NCI-H748 (cell line): ENCODE results near the gene NUP85.
"Not testable (repeated sequence)": the region's sequence is repeated elsewhere in the genome, so short reads cannot be mapped to it uniquely, and the experiment has no call there.

ENCODE experiments used
- DNase-seq: peaks from one replicate; lab custom pipeline; 2025; ENCODE audit not compliant: unreplicated experiment; lab: John Stamatoyannopoulos, UW

The NUP85 gene

DNA sequence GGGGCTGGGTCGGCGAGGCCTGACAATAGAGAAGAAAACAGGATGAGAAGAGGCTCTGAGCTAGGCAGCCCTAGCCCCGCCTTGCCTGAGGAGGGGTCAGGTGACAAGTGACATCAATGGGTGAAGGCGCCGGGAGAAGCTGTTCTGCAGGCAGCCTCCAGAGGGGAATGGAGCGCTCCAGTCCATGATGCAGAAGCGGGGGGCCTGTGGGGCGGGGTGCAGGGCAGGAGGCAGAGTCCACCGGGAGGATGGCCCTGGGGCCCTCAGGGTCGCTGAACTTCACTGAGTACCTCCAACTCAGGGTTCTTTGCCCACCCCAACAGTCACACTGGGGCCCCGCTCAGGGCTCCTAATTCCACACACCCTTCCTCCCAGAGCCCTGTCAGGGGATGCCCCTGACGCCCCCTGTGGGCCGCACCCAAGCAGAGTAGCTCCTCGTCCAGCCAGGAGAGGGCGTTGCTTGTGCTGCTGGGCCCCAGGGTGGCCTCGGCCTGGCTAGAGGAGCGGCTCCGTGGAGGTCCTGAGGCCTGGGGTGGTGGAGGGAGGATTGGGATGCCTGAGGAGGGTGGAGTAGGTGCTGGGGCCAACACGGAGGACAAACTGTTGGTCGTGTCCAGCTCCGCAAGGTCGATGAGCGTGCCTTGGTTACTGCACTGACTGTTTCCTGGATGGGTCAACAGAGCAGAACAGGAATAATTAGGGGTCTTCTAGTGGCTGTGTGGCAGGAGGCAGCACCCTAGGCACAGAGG, 35.1 kb downstream of the NUP85 start:
- peak; percentile 27 for DNase-seq

DNA sequence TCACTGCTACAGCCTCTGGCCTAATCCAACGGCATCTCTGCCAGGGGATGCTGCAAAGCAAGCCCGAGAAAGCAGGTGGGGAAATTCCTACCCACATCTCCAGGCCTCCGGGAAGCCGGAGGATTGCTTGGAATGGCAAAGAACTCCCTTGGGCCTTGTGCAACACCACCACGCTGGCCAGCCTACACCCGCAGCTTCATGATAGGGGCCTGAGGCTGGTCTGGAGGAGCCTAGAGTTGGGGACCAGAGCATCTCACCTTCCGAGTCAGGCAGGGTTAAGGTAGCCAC, 35.6 kb downstream of the NUP85 start:
- DNase-seq = no peak

DNA sequence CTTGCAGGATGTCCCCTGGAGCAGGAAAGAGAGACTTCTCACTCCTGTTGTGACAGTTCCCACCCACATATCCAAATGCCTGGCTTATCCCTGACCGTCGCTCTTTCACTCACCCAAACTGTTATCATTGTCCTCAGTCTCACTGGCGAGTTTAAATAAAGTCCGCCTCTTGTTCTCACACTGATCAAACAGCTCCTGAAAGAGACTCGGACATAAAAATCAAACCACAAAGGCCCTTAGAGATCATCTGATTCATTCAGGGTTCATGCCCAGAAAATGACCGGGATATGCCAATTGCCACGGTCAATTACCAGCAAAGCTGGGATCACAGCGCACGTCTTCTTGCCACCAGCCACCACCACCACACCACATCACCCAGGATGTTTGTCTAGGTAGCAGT, 36.0 kb downstream of the NUP85 start:
- DNase-seq = no peak

DNA sequence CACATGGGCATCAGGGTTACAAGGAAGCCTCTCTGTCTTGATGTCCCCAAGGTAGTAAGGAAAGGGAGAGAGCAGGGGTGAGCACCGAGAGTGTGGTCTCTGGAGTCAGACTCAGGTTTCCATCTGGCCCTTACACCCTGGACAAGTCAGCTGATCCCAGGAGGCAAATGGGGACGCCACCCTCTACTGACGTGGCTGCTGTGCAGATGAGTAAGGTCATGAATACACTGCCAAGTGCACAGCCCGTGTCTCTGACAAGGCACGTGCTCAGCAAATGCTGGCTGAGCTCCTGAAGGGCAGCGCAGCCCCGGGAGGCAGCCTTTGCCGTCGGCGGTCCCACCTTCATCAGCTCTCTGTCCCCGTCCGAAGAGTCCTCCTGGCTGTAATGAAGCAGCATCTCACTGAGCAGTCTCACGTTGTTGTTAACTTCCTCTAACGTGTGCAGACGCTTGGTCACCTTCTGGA, 36.5 kb downstream of the NUP85 start:
- DNase-seq = no peak

DNA sequence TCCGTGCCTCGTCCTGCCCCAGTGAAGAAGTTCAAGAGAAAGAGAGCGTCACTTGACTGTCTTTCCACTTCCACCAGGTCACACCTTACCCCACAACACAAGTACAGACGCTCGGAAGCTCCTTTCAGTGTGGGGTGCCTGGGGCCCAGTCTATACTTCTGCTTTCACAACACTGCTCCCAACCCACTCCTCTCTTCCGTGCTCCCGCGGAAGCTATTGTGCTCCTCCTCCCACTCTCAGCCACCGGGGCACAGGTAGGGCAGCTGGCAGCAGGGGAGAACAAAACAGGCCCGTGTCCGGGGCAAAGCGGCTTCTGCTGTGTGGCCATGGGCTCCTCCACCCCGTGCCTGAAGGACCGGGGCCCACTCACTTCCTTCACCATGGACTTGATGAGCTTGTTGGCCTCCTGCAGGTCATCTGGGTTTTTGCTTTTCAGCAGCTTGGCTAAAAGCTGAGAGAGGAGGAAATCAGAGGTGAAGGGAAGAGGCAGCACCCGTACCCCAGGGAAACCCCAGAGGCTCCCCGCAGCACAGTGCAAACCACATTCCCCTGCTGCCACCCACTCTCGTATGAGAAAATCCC, 37.1 kb downstream of the NUP85 start:
- DNase-seq = no peak

DNA sequence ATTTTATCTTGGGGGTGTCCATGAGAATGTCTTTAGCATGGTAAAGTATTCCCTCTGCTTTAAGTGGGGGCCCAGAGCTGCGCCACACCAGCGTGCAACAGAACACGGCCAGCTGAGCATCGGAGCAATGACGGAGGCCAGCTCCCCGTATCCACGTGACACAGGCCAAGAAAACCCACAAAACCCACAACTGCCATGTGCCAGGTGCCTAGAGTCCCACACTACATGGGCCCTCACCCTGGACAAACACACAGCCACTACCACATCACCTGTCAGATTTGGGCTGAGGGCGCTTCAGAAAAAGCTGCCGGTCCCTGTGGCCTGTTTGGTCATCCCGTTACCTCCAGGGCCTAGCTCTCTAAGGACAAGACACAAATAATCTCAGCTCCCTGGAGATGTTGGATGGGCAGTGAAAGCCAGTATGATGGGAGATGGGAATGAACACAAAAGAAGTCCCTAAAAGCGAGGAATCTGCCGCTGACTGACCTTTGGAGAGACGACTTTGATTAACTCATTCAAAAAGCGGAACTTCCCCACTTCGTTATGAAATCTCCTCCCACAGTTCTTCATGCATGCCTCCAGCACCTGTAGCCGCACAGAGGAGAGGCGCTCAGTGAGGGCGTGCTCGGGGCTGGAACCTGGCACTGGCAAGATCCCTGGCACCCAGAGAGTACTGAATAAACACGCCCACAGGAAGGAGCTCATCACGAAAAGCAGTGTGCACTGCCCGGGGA, 38.8 kb downstream of the NUP85 start:
- no peak for DNase-seq

DNA sequence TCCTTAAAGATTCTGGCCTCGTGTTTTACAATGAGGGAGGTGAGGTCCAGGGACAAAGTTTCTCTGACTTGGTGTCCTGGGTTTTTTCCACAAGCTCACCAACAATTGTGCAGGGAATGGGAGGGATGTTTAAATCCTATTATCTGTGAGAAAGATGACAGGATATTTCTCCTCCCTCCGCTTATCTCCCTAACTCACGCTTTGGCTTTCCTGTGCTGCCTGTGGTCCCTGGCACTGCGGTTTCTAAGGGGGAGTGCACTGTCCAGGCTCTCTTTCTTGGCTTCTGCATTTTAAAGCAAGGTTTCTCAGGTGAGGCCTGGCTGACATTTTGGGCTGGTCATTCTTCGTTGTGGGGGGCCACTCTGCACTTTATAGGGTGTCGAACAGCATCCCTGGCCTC, 39.5 kb downstream of the NUP85 start:
- DNase-seq = no peak

DNA sequence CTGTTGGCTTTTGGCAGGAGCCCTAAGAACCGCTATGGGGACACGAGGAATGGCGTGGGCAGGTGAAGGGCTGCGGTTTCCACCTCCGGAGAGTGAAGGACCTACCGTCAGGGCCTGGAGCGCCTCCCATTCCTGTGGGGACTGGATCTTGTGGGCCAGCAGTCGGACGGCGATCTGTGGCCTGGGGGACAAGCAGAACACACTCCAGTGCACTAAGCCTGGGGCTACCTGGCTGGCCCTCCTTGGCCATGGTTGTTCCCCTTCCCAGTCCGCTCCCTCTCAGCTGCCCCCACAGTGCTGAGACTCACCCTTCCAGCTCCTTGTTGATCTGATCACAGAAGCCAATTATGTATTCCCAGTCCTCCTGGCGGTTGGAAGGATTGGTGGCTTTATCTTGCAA, 40.9 kb downstream of the NUP85 start:
- DNase-seq = no peak

DNA sequence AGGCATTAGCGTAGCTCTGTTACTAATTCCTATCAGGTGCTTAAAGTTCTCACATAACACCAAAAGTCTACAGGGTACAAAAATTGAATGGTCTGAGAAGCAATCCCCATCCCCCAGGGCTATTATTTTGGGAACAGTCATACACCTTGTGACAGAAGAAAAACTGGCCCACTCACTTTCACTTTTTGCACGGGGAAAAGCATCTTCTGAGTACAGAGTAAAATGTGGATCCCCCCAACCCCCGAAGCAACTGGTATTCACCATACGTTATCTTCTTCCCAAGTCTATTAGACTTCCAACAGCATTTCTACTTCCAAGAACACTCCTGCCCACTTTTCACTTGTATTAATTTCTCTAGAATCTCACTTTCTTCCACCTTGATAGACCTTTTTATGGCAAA, 44.1 kb downstream of the NUP85 start:
- DNase-seq = no peak

DNA sequence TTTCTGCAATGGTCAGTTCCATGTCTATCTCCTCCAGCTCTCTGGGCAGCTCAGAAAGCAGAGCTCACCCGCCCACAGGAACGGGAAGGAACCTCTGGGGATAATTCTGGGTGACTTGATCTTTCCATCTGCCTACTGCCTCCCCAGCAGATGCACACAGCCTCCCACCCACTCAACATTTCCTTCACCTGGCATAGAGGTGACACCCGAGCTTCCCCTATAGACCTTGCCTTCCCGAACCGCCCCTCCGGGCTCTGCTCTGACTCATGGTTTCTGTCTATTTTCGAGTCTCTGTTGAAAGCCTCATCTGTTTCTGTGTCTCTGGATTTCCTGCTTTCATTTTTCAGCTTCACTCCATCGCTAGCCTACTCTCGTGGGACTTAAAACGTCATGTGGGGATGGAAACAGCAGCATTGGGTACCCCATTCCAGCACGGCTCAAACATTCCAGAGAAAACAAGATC, 44.6 kb downstream of the NUP85 start:
- DNase-seq = no peak

DNA sequence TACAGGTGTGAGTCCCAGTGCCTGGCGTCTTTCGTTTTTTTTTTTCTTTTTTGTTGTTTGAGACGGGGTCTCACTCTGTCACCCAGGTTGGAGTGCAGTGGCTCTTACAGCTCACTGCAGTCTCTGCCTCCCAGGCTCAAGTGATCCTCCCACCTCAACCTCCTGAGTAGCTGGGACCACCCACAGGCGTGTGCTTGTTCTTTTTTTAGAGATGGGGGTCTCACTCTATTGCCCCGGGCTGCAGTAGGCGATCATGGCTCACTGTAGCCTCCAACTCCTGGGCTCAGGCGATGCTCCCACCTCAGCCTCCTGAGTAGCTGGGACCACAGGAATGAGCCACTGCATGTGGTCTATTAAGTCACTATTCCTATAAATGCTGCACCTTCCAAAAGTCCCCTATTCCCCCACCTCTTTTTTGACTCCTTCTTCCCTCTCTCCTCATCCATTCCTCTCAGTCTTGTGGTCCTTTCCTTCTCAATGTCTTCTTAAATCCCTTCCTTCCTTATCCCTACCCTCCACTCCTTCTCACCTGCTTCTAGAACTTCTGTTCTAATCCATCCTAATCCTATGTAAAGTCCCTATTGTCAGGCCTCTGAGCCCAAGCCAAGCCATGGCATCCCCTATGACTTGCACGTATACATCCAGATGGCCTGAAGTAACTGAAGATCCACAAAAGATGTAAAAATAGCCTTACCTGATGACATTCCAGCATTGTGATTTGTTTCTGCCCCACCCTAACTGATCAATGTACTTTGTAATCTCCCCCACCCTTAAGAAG, 46.7 kb downstream of the NUP85 start:
- DNase-seq = no peak

DNA sequence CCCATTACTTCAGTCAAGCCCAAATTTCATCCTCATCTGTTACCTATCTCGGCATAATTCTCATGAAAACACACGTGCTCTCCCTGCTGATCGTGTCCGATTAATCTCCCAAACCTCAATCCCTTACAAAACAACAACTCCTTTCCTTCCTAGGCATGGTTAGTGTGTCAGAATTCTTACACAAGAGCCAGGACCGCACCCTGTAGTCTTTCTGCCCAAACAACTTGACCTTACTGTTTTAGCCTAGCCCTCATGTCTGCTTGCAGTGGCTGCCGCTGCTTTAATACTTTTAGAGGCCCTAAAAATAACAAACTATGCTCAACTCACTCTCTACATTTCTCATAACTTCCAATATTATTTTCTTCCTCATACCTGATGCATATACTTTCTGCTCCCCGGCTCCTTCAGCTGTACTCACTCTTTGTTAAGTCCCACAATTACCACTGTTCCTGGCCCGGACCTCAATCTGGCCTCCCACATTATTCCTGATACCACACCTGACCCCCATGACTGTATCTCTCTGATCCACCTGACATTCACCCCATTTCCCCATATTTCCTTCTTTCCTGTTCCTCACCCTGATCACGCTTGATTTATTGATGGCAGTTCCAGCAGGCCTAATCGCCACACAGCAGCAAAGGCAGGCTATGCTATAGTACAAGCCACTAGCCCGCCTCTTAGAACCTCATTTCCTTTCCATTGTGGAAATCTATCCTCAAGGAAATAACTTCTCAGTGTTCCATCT, 50.6 kb downstream of the NUP85 start:
- DNase-seq = not testable (repeated sequence)

DNA sequence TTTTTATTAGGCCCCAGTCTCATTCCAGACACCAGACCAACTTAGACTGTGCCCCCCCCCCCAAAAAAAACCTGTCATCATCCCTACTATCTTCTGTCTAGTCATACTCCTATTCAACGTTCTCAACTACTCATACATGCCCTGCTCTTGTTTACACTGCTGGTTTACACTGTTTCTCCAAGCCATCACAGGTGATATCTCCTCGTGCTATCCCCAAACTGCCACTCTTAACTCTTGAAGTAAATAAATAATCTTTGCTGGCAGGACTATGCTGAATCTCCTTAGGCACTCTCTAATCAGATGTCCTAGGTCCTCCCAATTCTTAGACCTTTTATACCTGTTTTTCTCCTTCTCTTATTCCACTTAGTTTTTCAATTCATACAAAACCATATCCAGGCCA, 51.7 kb downstream of the NUP85 start:
- not testable (repeated sequence) for DNase-seq

DNA sequence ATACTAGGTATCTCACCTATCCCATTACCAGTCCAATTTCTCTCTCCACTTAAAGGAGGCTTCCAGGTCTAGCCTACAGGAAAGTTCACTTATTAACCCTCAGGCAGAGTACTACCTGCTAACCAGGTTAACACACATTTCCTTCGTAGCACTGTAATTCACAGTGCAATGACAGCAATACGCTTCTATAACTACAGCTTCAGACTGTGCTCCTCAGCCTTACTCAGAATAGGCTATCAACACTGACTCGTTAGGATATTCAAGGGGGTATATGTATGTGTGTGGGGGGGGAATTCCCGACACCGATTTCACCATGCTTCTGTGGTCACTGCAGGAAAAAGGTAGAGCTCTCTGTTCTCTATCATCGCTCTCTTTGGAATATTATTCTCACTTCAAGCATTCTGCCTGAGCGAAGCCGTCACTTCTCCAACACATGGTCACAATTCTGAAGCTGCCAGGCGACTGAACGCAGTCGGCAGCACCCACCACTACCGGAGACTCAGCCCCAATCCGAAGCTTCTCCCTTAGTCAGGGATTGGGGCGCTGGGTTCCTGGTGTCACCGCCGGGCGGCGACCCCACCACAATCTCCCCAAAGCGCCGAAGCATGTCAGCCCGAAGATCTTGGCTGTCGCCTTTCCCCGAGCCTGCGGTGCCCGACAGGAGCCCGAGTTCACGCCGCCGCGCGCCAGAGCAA, 55.3 kb downstream of the NUP85 start:
- DNase-seq = no peak

DNA sequence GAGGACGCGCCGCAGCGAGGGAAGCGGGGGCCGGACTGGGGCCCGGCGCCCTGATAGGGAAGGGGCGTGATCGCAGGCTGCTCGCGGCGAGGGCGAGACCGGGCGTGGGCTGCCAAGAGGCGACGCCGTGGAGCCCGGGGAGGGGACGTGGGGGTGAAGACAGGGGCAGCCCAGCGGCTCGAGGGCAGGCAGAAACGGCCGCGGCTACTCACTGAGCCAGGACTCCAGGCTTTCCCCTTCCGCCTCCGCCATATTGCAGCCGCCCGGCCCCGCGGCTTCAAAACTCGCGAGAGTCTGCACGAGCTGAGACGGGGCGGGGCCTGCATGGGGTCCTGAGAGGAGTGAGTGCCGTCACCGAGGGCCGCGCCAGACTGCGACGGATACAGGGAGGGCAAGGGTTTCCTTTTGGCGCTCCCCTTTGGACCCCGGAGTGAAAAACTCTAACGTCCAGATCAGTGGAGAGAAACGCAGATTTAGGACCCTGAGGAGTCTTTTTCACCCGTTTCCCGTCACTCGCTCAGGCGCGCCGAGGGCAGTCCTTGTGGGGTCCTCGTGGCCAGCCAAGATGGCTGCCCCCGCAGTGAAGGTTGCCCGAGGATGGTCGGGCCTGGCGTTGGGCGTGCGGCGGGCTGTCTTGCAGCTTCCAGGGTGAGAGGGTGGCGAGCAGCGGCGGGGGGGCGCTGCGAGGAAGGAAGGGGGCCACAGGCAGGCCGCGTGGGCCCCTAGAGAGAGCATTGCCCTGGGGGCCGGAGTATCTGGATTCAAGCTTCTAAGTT, 56.0 kb downstream of the NUP85 start, which contains the start of the genes GGA3 and MRPS7:
TSS of gene GGA3 (minus strand) at position 271 of the 776 bp plus-strand sequence. CDS start at position 252, 19 bp downstream.
TSS of gene MRPS7 (plus strand) at position 544 of the 776 bp plus-strand sequence. CDS start at position 566, 22 bp downstream.
- DNase-seq = peak; percentile 89

DNA sequence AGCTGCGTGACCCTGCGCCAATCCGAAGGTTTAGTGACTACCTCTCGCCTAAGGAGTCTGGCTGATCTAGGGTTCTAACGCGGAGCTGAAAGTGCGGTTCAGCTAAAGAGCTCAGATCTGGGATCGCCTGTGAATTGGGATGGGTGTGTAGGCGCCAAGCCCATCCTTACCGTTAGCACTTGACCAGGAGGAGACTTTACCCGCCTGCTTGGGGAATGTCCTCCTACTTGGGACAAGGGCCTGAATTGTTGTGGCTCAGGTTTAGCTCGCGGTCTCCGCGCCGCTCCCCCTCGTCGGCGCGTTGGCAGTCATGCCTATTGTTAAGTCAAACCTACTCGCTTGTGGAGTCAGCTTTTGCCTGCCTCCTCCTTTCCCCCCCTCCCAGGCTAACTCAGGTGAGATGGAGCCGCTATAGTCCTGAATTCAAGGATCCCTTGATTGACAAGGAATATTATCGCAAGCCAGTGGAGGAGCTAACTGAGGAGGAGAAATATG, 56.7 kb downstream of the NUP85 start:
- peak; percentile 46 for DNase-seq

DNA sequence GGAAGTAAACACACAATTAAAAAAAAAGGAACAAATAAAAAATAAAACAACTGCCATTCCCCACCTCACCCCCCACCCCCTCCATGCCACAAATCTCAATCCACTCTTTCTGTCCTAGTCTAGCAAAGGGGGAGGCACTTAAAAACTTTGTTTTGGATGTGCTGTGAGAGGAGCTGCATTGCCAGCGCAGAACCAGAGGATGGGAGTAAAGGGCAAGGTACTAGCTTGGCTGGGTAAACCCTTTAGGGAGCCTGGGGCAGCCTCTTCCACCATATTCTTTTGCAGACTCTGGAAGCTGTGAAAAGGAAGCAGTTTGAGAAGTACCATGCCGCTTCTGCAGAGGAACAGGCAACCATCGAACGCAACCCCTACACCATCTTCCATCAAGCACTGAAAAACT, 57.6 kb downstream of the NUP85 start:
- DNase-seq = no peak

DNA sequence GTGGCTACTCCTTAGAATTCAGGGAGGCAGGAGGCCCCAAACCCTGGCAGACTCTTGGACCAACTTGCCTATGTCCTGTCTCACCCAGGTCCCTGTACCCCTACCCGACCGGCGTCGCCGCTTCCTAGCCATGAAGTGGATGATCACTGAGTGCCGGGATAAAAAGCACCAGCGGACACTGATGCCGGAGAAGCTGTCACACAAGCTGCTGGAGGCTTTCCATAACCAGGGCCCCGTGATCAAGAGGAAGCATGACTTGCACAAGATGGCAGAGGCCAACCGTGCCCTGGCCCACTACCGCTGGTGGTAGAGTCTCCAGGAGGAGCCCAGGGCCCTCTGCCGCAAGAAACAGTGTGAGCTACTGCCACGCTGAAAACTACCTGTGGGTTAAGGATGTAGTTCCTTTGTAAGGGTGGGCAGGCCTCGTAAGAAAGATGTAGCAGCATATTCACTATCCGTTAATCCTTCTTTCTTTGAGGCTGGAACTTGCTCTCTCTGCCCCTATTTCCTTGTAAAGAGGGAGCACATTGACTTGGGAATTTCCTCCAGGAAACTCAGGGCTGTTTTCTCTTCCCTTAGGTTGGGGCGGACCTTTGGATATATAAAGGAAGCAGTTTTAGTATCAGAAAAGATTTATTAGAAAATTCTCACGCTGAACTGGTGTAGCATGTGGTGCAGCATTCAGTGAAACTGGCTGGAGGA, 60.3 kb downstream of the NUP85 start:
- DNase-seq = no peak
